ENCODE results near the gene DOCK3.

Gene DOCK3

GRCh38 chr3:51274052-51274451 lies 599.3 kb downstream of the DOCK3 start:
- Histone ChIP-seq H3K9me3 (ENCODE audit: control insufficient read depth, insufficient read depth, low read depth, low read length) (no peaks in the 10 kb centered on the region), H3K27me3 (ENCODE audit: control insufficient read depth, insufficient read depth, low read length) (no peaks in the 10 kb centered on the region), H3K9ac (ENCODE audit: low read length) (no peak overlapping the region), H3K27ac (ENCODE audit: low read depth, low read length) (no peak overlapping the region), H3K4me3 (ENCODE audit: low read depth, low read length) (no peak overlapping the region), H3K4me1 (ENCODE audit: control insufficient read depth, insufficient read depth, low read length) (no peaks in the 10 kb centered on the region), H3K36me3 (ENCODE audit: control insufficient read depth, insufficient read depth, low read length) (peaks cover 7% of the 10 kb centered on the region; the same call in 1 of the 2 replicates)

DNA sequence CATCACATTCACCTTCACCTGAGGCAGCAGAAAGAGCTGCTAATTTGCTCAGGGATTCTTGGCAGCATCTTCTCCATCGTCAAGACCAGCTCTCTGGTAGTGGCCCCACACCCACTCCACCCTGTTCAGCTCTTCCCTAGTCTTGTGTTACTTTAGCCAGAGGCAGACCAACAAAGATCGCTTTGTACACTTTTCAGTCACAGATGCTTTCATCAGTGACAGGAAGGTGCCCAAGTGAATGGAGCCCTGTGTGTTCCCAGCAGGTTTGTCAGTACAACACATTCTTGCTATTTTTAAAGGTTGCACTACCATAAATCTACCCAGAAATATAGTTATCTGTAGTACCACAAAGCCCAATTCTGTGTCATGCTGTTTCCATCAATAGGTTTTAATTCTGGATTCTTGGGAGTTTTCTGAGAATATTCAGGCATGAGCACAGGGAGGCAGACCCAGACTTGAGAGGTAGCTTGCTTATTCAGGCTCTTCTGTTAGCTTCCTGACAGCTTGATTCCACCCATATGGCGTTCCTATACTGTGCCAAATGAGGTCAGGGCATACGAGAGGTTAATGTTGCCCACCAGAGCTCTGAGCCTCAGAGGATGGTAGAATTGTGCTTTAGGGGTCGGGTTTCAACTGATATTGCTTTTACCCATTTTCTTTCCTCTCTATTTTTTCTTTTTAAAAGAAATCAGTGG lies 600.5 kb downstream of the DOCK3 start:
- H3K9ac ChIP-seq (ENCODE audit: low read length) = no peak overlapping the region
- H3K36me3 ChIP-seq (ENCODE audit: control insufficient read depth, insufficient read depth, low read length) = peaks cover 11% of the 10 kb centered on the region; the same call in 1 of the 2 replicates
- no peaks in the 10 kb centered on the region for H3K4me1 ChIP-seq (ENCODE audit: control insufficient read depth, insufficient read depth, low read length)
- no peaks in the 10 kb centered on the region for H3K9me3 ChIP-seq (ENCODE audit: control insufficient read depth, insufficient read depth, low read depth, low read length)
- H3K4me3 ChIP-seq (ENCODE audit: low read depth, low read length) = no peak overlapping the region
- no peaks in the 10 kb centered on the region for H3K27me3 ChIP-seq (ENCODE audit: control insufficient read depth, insufficient read depth, low read length)
- H3K27ac ChIP-seq (ENCODE audit: low read depth, low read length) = no peak overlapping the region

- no peak overlapping the region for H3K27ac ChIP-seq (ENCODE audit: low read depth, low read length)
- H3K9me3 ChIP-seq (ENCODE audit: control insufficient read depth, insufficient read depth, low read depth, low read length) = no peaks in the 10 kb centered on the region
- H3K27me3 ChIP-seq (ENCODE audit: control insufficient read depth, insufficient read depth, low read length) = no peaks in the 10 kb centered on the region
- H3K36me3 ChIP-seq (ENCODE audit: control insufficient read depth, insufficient read depth, low read length) = peaks cover 13% of the 10 kb centered on the region
- no peaks in the 10 kb centered on the region for H3K4me1 ChIP-seq (ENCODE audit: control insufficient read depth, insufficient read depth, low read length)
- no peak overlapping the region for H3K9ac ChIP-seq (ENCODE audit: low read length)
- H3K4me3 ChIP-seq (ENCODE audit: low read depth, low read length) = no peak overlapping the region
Observed at GRCh38 chr3:51276046-51276445, 601.3 kb downstream of the DOCK3 start.

DNA sequence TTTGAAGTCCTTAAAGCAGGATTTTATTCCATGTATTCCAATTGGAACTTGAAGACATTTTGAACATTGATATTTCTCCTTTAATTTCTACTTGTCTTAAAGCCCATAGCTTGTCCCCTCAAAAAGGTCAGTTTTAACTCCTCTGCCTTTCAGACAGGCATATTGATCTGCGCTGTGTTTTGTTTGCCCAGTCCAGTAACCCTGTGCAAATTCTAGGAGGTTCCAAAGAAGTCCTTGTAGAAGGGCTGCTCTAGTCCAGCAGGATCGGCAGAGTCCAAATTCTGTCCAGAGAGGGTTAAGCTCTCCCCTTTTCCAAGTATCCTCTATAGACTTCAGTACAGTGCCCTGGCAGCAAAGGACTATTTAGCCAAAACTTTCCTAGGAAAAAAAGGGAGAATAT lies 604.7 kb downstream of the DOCK3 start:
- Histone ChIP-seq H3K36me3 (ENCODE audit: control insufficient read depth, insufficient read depth, low read length) (peaks cover 22% of the 10 kb centered on the region), H3K4me3 (ENCODE audit: low read depth, low read length) (no peak overlapping the region), H3K4me1 (ENCODE audit: control insufficient read depth, insufficient read depth, low read length) (no peaks in the 10 kb centered on the region), H3K27ac (ENCODE audit: low read depth, low read length) (no peak overlapping the region), H3K27me3 (ENCODE audit: control insufficient read depth, insufficient read depth, low read length) (no peaks in the 10 kb centered on the region), H3K9me3 (ENCODE audit: control insufficient read depth, insufficient read depth, low read depth, low read length) (peaks cover 4% of the 10 kb centered on the region), H3K9ac (ENCODE audit: low read length) (no peak overlapping the region)

DNA sequence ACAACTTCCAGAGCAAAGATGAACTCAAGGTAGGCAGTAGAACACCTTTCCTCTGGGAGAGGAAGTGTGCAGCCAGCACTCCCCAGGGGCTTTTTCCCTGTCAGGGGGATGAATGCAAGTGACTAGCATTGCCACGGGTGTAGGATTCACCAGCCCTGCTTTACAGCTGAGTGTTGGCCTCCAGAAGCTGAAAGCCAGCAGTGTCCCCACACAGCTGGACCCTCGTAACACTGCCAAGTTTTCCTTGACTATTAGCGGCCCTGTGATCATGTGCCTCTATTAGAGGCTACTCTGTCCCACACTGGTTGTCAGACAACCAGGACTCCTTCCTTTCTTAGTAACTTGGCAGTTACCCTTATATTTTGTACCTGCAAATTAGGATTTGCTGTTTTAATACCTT lies 605.4 kb downstream of the DOCK3 start:
- Histone ChIP-seq H3K4me1 (ENCODE audit: control insufficient read depth, insufficient read depth, low read length) (no peaks in the 10 kb centered on the region), H3K9me3 (ENCODE audit: control insufficient read depth, insufficient read depth, low read depth, low read length) (peaks cover 4% of the 10 kb centered on the region), H3K27me3 (ENCODE audit: control insufficient read depth, insufficient read depth, low read length) (no peaks in the 10 kb centered on the region), H3K27ac (ENCODE audit: low read depth, low read length) (no peak overlapping the region), H3K4me3 (ENCODE audit: low read depth, low read length) (no peak overlapping the region), H3K9ac (ENCODE audit: low read length) (no peak overlapping the region), H3K36me3 (ENCODE audit: control insufficient read depth, insufficient read depth, low read length) (peaks cover 22% of the 10 kb centered on the region)

DNA sequence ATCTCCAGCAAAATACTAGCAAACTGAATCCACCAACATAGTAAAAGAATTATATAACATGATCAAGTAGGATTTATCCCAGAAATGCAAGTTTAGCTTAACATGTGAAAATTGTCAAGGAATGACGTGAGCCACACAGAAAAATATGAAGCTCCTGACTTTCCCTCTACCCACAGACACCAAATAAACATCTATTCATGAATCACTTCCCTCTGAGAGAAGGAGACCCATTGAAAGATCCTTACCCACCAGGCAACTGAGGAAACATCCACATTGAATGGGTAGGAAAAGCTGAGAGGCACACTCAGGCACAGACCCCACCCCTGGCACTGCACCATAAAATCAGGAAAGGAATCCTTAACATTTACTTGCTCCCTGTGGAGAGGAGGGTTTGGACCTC lies 608.2 kb downstream of the DOCK3 start:
- Histone ChIP-seq H3K4me3 (ENCODE audit: low read depth, low read length) (no peak overlapping the region), H3K4me1 (ENCODE audit: control insufficient read depth, insufficient read depth, low read length) (no peaks in the 10 kb centered on the region), H3K9me3 (ENCODE audit: control insufficient read depth, insufficient read depth, low read depth, low read length) (peaks cover 17% of the 10 kb centered on the region), H3K27ac (ENCODE audit: low read depth, low read length) (no peak overlapping the region), H3K36me3 (ENCODE audit: control insufficient read depth, insufficient read depth, low read length) (peaks cover 22% of the 10 kb centered on the region), H3K27me3 (ENCODE audit: control insufficient read depth, insufficient read depth, low read length) (no peaks in the 10 kb centered on the region), H3K9ac (ENCODE audit: low read length) (no peak overlapping the region)

DNA sequence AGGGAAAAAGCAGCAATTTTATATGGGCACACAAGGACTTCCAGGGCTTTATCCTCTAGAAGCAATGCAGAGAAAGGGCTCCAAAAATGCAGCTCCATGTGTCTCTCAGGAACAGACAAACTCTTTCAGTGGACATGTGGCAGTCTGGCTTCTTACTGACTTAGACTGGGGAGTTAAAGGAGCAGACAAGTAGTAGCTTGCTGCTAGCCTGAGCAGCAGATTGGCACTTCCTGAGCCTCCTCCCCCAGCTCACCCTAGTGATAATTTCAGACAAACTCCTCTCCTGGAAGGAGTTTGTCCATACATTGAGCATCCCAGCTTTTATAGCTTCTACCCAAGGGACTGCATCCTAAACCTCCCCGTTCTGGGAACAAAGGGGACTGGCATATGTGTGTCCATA lies 608.7 kb downstream of the DOCK3 start:
- H3K27me3 ChIP-seq (ENCODE audit: control insufficient read depth, insufficient read depth, low read length) = no peaks in the 10 kb centered on the region
- no peaks in the 10 kb centered on the region for H3K4me1 ChIP-seq (ENCODE audit: control insufficient read depth, insufficient read depth, low read length)
- no peak overlapping the region for H3K27ac ChIP-seq (ENCODE audit: low read depth, low read length)
- no peak overlapping the region for H3K4me3 ChIP-seq (ENCODE audit: low read depth, low read length)
- peaks cover 19% of the 10 kb centered on the region for H3K9me3 ChIP-seq (ENCODE audit: control insufficient read depth, insufficient read depth, low read depth, low read length)
- H3K9ac ChIP-seq (ENCODE audit: low read length) = no peak overlapping the region
- peaks cover 22% of the 10 kb centered on the region for H3K36me3 ChIP-seq (ENCODE audit: control insufficient read depth, insufficient read depth, low read length)

GRCh38 chr3:51295625-51296024 lies 620.9 kb downstream of the DOCK3 start:
- Histone ChIP-seq H3K36me3 (ENCODE audit: control insufficient read depth, insufficient read depth, low read length) (no peaks in the 10 kb centered on the region), H3K27ac (ENCODE audit: low read depth, low read length) (no peak overlapping the region), H3K4me3 (ENCODE audit: low read depth, low read length) (no peak overlapping the region), H3K4me1 (ENCODE audit: control insufficient read depth, insufficient read depth, low read length) (no peaks in the 10 kb centered on the region), H3K9me3 (ENCODE audit: control insufficient read depth, insufficient read depth, low read depth, low read length) (peaks cover 3% of the 10 kb centered on the region), H3K9ac (ENCODE audit: low read length) (no peak overlapping the region), H3K27me3 (ENCODE audit: control insufficient read depth, insufficient read depth, low read length) (no peaks in the 10 kb centered on the region)

DNA sequence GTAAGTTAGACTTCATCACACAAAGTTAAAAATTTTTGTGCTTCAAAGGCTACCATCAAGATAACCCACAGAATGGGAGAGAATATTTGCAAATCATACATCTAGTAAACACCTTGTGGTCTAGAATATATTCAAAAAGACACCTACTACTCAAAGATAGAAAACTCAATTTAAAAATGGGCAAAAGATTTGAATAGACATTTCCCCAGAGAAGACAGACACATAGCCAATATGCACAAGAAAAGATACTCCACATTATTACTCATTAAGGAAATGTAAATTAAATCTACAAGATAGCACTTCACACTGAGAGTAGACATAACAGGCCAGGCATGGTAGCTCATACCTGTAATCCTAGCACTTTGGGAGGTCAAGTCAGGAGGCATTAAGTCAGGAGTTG lies 622.6 kb downstream of the DOCK3 start:
- Histone ChIP-seq H3K9ac (ENCODE audit: low read length) (no peak overlapping the region), H3K4me1 (ENCODE audit: control insufficient read depth, insufficient read depth, low read length) (no peaks in the 10 kb centered on the region), H3K27ac (ENCODE audit: low read depth, low read length) (no peak overlapping the region), H3K27me3 (ENCODE audit: control insufficient read depth, insufficient read depth, low read length) (no peaks in the 10 kb centered on the region), H3K9me3 (ENCODE audit: control insufficient read depth, insufficient read depth, low read depth, low read length) (no peaks in the 10 kb centered on the region), H3K36me3 (ENCODE audit: control insufficient read depth, insufficient read depth, low read length) (no peaks in the 10 kb centered on the region), H3K4me3 (ENCODE audit: low read depth, low read length) (no peak overlapping the region)

DNA sequence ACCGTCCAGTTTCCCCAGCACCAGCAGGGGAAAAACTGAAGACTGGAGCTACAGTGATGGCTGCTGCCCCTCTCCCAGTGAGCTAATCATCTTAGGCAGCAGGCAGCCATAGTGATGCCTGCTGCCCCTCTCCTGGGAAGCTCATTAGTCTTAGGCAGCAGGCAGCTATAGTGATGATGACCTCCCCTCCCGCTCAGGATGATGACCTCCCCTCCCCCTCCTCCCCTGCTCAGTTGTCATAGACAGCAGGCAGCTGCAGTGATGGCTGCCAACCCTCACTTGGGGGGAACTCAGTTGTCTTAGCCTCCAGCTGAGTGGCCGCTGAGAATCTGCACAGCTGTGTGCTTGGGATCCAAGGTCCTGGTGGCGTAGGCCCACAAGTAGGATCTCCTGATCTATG lies 629.5 kb downstream of the DOCK3 start:
- H3K9me3 ChIP-seq (ENCODE audit: control insufficient read depth, insufficient read depth, low read depth, low read length) = peaks cover 7% of the 10 kb centered on the region; the same call in 1 of the 2 replicates
- no peaks in the 10 kb centered on the region for H3K36me3 ChIP-seq (ENCODE audit: control insufficient read depth, insufficient read depth, low read length)
- no peak overlapping the region for H3K9ac ChIP-seq (ENCODE audit: low read length)
- H3K27ac ChIP-seq (ENCODE audit: low read depth, low read length) = no peak overlapping the region
- no peak overlapping the region for H3K4me3 ChIP-seq (ENCODE audit: low read depth, low read length)
- no peaks in the 10 kb centered on the region for H3K27me3 ChIP-seq (ENCODE audit: control insufficient read depth, insufficient read depth, low read length)
- H3K4me1 ChIP-seq (ENCODE audit: control insufficient read depth, insufficient read depth, low read length) = peaks cover 6% of the 10 kb centered on the region; the same call in 1 of the 2 replicates

DNA sequence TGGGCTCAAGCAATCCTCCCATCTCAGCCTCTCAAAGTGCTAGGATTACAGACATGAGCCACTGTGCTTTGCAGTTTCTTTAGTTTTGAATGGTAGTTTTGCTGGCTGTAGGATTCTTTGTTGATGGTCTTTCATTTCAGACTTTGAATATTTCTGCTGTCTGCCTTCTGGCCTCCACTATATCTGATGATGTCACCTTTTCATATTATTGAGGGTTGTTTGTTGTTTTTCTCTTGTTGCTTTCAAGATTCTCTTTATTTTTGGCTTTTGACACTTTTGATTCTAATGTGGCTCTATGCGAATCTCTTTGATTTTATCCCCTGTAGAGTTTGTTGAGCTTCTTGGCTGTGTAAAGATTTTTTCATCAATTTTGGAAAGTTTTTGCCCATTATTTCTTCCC lies 631.4 kb downstream of the DOCK3 start:
- peaks cover 6% of the 10 kb centered on the region; the same call in 1 of the 2 replicates for H3K4me1 ChIP-seq (ENCODE audit: control insufficient read depth, insufficient read depth, low read length)
- no peak overlapping the region for H3K27ac ChIP-seq (ENCODE audit: low read depth, low read length)
- no peaks in the 10 kb centered on the region; the same call in 1 of the 2 replicates for H3K36me3 ChIP-seq (ENCODE audit: control insufficient read depth, insufficient read depth, low read length)
- H3K27me3 ChIP-seq (ENCODE audit: control insufficient read depth, insufficient read depth, low read length) = no peaks in the 10 kb centered on the region
- peaks cover 7% of the 10 kb centered on the region; the same call in 1 of the 2 replicates for H3K9me3 ChIP-seq (ENCODE audit: control insufficient read depth, insufficient read depth, low read depth, low read length)
- no peak overlapping the region for H3K9ac ChIP-seq (ENCODE audit: low read length)
- no peak overlapping the region for H3K4me3 ChIP-seq (ENCODE audit: low read depth, low read length)
